GM18499 (cell line): ENCODE measurements around the gene ATP10A.
A peak's percentile ranks its signal among the peaks of the same experiment; 100 is the strongest.

ENCODE experiments used
- ATAC-seq: cut with Tn5 transposase; IDR thresholded peaks from one replicate; pipeline ENCODE4 v1.9.1; 2021; ENCODE audit warnings: moderate number of reproducible peaks; ENCODE audit not compliant: insufficient read depth, unreplicated experiment

ATP10A gene

GRCh38 chr15:25838191-25838870 is 24.8 kb downstream of the ATP10A start:
- ATAC-seq, result no peak

DNA sequence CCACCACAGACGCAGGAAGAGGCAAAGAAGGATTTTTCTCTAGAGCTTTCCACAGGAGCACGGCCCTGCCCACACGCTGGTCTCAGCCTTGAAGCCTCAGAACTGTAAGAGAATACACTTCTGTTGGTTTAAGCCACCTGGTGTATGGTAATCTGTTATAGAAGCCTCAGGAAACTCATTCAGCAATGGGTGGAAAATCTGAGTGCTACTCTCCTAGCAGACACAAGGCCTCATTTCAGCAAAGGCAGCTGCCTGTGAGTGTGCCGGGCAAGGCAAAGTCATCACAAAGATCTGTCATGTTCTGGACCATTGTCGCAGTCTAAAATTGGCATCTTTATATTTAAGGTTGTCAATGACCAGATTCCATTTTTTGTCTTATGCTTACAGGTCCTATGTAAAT is 31.0 kb downstream of the ATP10A start:
- ATAC-seq, result no peak

DNA sequence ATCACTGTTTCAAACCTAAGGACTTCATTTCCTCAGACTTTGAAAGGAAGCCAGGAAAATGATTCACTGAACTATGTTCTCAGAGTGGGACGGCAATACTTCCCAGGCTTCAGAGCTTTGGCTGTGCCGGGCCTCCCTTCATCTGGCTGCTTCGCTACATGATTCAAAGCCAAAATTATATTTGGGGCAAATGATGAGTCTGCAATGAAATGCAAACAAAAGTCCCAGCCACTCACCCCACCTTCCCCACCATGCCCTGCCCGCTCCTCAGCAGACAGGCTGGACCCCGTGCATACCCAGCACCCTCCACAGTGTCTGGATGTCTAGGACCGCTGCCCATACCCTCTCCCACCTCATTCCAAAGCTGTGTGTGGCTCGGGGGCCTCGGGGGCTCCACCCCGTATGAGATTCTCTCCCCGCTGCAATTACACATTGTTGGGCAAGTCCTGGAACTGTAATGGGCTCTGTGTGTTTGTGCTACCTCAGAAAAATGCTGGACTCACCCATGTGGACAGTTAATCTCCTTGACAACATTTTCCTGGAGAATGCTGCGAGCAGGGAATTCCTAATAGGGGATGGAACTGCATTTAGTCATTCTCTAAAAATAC is 32.2 kb downstream of the ATP10A start:
- ATAC-seq, result no peak

- ATAC-seq, result no peak
Observed at GRCh38 chr15:25829073-25829472, 34.1 kb downstream of the ATP10A start.

DNA sequence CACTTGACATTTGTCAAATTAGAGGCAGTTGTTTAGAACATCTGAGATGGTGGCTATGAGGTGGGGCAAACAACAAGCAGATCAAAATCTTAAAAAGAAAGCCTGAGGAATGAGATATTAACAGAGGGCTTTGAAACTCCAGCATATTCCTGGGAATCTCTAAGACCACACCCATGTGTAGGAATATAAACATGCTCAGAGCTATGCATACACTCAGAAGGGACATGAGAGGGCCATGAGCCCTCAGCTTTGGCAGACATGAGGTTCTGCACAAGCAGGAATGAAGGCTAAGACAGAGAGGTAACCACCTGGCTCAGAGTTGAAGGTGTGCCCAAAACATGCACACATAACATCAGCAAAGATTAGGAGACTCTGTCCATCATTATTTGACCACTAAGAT is 37.9 kb downstream of the ATP10A start:
- no peak for ATAC-seq

DNA sequence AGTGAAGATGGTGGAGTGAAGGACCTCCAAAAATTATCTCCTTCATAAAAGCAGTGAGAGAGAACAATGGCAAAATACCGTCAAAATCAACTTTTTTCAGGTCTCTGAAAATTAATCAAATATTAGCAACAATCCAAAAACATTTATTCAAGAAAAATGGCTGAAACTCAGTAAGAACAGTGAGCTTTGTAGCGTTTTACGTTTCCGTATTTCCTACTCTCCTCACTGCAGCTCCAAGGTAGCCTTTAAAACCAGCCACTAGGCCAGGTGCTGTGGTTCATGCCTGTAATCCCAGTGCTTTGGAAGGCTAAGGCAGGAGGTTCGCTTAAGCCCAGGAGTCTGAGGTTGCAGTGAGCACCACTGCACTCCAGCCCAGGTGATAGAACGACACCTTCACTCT is 38.5 kb downstream of the ATP10A start:
- no peak for ATAC-seq

DNA sequence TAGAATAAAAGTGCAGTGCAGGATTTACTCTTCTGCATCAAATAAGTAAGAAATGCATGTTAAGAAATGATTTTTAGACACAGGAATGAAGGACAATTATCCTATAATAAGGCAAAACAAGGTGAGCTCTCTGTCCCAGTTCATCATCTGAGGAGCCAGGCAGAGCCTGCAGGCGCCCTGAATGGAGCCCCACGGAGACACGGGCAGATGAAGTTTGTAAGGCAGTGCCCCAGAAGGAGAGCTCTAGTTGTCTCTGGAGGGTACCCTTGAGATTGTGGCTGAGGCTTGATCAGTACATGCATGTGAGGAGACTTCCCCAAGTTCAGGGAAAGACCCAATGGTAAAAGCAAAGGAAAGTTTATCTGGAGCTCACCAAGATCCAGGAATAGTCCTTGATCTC is 50.3 kb downstream of the ATP10A start:
- no peak for ATAC-seq

DNA sequence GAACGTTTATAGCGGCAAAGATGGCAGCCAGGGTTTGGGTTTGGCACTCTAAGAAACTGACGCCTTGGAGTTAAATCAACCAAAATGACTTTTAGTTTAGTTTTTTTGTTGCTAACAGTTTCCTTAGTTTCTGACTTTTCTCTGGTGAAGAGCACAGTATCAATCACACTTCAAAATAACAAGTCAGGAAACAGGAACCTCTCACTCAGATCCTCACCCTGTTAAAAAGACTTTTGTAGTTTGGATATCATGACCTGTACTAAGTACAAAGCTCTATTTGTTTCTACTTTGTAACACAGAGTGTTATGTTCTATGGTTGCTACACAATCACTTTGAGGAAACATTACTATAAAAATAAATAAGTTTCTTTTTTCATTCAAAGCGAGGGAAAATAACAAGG is 51.1 kb downstream of the ATP10A start:
- ATAC-seq, result no peak

- ATAC-seq, result peak; percentile 69
Observed at GRCh38 chr15:25811481-25811906, 51.6 kb downstream of the ATP10A start.

DNA sequence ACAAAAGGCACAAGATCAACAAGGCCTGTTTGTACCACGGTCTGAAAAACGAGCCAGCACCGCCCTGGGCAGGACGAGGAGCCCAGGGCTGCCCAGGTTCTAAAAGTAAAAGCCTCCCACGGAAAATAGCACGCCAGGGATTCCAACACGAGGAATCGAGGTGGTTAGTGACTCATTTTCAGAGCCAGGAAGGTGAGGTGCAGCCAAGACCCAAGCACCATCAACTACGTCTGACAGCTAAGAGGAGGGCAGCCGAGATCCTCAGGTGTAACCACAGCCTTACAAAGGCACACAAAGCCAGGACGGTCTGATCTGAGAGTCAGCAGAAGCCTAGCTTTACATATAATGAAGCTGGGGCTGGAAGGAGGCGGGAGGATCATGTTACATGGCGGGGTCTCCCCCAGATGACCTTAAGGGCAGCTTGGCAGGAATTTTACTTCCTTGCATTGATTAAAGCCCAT is 52.5 kb downstream of the ATP10A start:
- ATAC-seq, result no peak

- ATAC-seq, result no peak
Observed at GRCh38 chr15:25810154-25810553, 53.0 kb downstream of the ATP10A start.

DNA sequence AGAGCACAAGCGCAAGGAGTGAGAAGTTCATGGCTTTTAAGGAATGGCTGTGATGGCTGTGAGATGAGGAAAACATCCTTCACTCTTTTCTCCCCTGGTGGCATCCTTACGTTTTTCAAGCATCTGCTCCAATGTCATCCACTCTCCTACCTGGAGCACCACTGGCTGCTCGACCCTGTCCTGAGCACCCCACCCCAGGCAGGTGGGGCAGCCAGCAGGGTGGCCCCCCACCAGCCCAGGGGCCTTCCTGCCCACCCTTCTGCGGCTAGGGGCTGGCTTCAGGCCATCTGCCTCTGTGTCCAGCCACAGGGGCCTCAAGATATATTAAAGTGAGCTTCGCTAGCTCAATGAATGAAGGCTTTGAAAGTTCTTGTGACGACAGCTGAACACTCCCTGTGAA is 56.1 kb downstream of the ATP10A start:
- no peak for ATAC-seq

GRCh38 chr15:25805031-25805430 is 58.1 kb downstream of the ATP10A start:
- no peak for ATAC-seq

GRCh38 chr15:25804451-25804850 is 58.7 kb downstream of the ATP10A start:
- no peak for ATAC-seq

DNA sequence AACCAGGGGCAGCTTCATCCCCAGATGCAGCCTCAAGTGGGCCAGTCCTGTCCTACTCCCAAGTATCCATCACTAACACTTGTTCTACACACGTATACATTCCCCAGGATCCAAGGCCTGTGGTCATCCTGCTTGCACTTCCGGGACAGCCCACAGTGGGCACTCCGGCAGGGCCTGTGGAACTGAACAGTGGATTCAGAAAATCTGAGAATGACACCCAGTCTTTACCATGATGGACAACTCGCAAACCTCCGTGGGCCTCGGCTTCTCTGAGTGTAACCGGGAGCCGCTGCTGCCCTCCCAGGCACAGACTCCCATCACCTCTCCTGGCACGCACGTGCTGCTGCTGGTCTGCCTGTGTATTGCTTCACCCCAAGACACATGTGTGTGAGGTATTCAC is 59.6 kb downstream of the ATP10A start:
- no peak for ATAC-seq

DNA sequence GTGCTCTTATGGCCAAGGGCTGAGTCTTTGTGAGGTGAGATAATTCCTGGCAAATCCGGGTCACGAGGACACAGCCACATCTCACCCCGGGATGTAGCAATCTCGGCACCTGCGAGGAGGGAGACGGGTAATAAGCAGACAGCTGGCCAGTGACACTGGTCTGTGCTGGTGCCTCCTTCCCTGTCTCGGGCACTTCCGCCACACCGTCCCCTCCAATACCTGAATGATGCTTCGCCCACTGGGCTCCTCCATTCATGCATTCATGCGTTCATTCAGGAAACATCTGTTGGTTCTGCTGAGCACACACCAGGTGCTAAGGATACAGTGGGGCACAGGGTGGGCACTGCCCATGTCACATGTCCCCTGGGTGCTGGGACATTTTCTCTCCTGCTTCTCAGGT is 60.1 kb downstream of the ATP10A start:
- no peak for ATAC-seq

DNA sequence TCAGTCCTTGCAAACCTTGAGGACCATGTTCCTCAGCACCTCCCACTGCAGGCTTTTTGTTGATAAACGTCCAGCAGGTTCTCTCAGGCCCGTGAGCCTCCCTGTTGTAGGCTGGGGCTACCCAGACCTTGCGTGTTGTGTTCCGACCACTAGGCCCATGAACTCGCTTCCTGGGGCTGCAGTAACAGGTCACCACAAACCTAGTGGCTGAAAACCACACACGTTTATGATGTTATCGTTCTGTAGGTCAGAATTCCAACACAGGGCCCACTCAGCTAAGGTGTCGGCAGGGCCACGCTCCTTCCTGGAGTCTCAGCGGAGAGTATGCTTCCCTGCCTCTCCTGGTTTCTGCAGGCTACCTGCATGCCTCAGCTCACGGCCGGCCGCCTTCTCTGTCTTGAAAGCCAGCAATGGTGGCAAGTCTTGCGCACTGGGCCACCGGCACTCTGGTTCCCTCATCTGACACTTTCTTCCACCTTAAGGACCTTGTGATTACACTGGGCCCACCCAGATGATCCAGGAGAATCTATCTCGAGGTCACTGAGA is 60.8 kb downstream of the ATP10A start:
- no peak for ATAC-seq

DNA sequence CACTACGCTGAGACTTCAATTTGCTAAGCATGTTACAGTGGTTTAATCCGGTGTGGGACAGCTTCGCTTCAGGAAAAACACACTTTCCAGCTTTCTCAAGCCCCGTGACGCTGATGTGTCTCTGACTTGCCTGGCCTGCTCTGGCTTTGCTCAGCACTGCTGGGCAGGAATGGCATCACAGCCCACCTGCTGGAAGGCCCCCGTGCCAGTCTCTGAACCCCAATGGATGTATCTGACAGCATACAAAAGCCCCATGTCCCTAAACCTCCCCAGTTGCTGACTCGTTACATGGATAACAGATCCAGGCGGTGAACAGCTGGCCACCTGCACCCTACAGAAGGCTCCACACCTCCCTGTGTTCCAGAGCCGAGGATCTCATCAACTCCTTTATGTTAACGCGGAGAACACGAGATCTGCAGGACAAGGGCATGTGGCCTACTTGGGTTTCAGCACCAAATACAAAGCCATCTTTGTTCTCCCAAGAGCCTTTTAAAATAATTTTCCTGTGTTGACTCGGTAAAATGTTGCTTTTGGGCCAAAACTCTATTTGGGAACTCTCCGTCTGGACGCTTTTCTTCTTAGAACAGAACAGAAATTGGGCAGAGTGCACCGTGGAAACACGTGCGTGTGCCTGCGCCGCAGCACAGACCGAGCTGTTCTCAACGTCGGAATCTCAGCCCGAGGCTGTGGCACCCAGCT is 61.4 kb downstream of the ATP10A start:
- ATAC-seq, result no peak

DNA sequence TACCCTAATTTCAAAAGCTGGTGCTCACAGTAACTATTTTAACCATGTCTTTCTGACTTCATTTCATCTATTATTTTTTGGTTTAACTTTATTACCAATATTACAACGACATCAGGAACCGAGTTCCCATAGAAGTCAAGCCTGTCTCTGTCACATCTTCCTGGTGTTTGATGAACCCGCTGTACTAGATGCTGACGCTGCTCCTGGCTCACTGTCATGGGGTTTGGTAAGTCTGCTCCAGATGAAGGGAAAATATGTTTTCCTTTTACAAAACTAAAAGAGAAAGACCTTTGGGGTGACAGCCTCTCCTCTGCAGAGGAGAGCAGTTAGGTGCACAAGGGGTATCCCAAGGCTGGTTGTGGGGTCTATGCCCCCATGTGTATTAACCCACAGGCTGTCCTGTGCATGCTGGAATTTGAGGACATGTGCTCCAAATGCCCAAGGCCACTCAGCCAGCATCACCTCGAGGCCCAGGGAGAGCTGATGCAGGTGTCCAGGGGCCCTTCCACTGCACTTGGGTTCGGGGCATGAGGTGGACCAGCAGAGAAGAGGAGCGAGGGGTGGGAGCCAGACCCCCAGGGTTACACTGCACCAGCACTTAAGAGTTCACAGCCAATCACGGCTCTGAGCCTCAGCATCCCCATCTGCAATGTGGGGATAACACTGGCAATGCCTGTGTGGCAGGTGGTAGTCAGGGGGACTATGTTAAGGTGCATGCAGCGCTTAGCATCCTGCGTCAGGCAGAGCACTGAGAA is 62.2 kb downstream of the ATP10A start:
- no peak for ATAC-seq

DNA sequence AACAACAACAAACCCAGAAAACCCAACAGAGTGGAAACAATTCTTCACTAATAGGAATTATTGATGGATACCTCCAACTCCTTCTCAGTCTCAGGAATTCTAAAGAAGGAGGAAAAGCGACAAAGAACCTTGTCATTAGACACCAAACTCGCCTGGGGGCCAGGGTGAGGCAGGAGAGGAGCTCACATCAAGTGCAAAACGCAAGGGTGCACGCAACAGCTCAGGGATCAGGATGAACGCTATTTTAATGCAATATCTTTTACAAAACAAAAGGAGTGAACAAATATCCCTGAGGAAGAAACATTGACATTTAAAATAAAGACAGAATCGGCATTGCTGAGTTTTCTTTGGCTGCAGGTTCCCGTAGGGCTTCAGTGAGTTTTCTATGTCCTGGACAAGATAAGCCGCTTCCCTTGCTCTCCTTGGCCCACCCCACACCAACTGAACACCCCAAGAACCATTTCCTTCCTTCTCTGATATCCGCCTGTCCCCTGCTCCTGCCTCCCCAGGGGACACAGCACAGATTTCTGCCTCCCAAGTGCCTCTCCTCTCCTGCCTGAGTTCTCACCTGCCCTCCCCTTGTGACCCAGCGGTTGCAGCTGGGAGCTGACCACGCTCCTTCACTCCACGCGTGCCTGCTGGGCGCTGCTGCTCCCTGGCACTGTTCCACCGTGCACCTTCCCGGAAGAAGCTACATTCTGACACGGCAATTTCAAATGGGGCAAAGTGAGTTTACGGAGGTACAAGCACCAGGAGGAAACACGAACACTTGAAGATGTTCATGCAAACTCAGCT is 63.0 kb downstream of the ATP10A start:
- ATAC-seq, result no peak
